Lower leg skin (tissue), 3 donors: ENCODE data around the gene FPR1.

Experiments used
- CTCF ChIP-seq, 3 donors: fragments of 450-650 bp; IDR thresholded peaks; one replicate each; pipeline ENCODE4 v1.5.1; 2016; ENCODE audit warnings: antibody characterized with exemption in 3 of 3, mild to moderate bottlenecking in 3 of 3, moderate library complexity in 2 of 3
- POLR2A ChIP-seq, 2 donors: fragments of 450-650 bp; IDR thresholded peaks; one replicate each; pipeline ENCODE4 v1.6.1; 2016 to 2017; ENCODE audit warnings: antibody characterized with exemption in 2 of 2, mild to moderate bottlenecking in 1 of 2, moderate library complexity in 1 of 2

DNA sequence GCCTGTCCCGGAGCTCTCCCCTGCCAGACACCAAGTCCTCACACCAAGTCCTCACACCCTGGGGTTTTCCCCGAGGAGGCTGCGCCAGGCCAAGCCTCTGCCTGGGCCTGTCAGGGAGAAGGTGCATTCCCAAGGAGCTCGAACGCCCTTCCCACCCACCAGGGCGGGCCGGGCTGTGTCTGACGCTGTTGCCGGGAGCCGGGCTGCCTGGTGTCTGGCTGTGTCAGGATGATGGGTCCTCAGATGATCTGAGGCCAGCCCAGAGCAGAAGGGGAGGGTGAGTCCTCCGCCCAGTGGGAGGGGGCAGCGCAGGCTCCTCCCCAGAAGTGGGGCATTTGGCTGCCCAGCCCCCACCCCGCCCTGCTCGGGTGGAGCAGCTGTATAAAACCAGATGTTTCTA lies 25.6 kb downstream of the FPR1 start:
- TF ChIP-seq CTCF (IDR thresholded peaks at IDR 0.05) (no peak), POLR2A (IDR thresholded peaks at IDR 0.05) (no peak)
